Glomerular visceral epithelial cell (primary cell): ENCODE data around the gene AKIP1.
"Not testable (repeated sequence)": the region's sequence is repeated elsewhere in the genome, so short reads cannot be mapped to it uniquely, and the experiment has no call there.

ENCODE experiments used
- DNase-seq: peaks from one replicate; pipeline ENCODE4 v3.0.0-alpha.2; 2016; ENCODE audit errors: extremely low spot score

The AKIP1 gene

GRCh38 chr11:8917157-8917825, 6.3 kb downstream of the AKIP1 start:
- peak; percentile 85 for DNase-seq

GRCh38 chr11:8922691-8923090, 11.7 kb downstream of the AKIP1 start:
- DNase-seq: no peak

- DNase-seq: no peak
Observed at GRCh38 chr11:8925711-8926110, 14.7 kb downstream of the AKIP1 start.

GRCh38 chr11:8926236-8926635, 15.2 kb downstream of the AKIP1 start:
- no peak for DNase-seq

- DNase-seq: no peak
Observed at GRCh38 chr11:8927233-8927632, 16.2 kb downstream of the AKIP1 start.

GRCh38 chr11:8928205-8928604, 17.2 kb downstream of the AKIP1 start:
- DNase-seq: no peak

- DNase-seq: no peak
Observed at GRCh38 chr11:8928981-8929615, 18.1 kb downstream of the AKIP1 start.

GRCh38 chr11:8930456-8931175, 19.6 kb downstream of the AKIP1 start:
- no peak for DNase-seq

- no peak for DNase-seq
Observed at GRCh38 chr11:8932564-8933180, 21.7 kb downstream of the AKIP1 start, which contains the start of gene C11orf16. Gene C11orf16 (minus strand): TSS chr11:8932947. CDS start chr11:8932308, 639 bp downstream.

- DNase-seq: no peak
Observed at GRCh38 chr11:8933931-8934330, 22.9 kb downstream of the AKIP1 start.

GRCh38 chr11:8934742-8935488, 23.9 kb downstream of the AKIP1 start:
- DNase-seq: peak; percentile 30

GRCh38 chr11:8935789-8936188, 24.8 kb downstream of the AKIP1 start:
- not testable (repeated sequence) for DNase-seq

- no peak for DNase-seq
Observed at GRCh38 chr11:8937159-8937558, 26.2 kb downstream of the AKIP1 start.

GRCh38 chr11:8937659-8938058, 26.7 kb downstream of the AKIP1 start:
- DNase-seq: no peak

GRCh38 chr11:8941341-8942103, 30.5 kb downstream of the AKIP1 start:
- no peak for DNase-seq

GRCh38 chr11:8942518-8943066, 31.6 kb downstream of the AKIP1 start, which contains the start of gene ASCL3:
Gene ASCL3 (minus strand): TSS chr11:8943016. CDS start chr11:8938161, 4,855 bp downstream.
- no peak for DNase-seq

GRCh38 chr11:8947230-8947943, 36.4 kb downstream of the AKIP1 start:
- no peak for DNase-seq

GRCh38 chr11:8948886-8949285, 37.9 kb downstream of the AKIP1 start:
- no peak for DNase-seq

- DNase-seq: no peak
Observed at GRCh38 chr11:8956860-8957259, 45.9 kb downstream of the AKIP1 start.
